GM18858 (cell line): Measurements from ENCODE around the gene ACAD11.
A peak's percentile ranks its signal among the peaks of the same experiment; 100 is the strongest.
"Not testable (repeated sequence)": the region's sequence is repeated elsewhere in the genome, so short reads cannot be mapped to it uniquely, and the experiment has no call there.

Experiments used
- ATAC-seq: cut with Tn5 transposase; IDR thresholded peaks from one replicate; pipeline ENCODE4 v1.9.1; 2021; ENCODE audit not compliant: unreplicated experiment

Gene ACAD11

DNA sequence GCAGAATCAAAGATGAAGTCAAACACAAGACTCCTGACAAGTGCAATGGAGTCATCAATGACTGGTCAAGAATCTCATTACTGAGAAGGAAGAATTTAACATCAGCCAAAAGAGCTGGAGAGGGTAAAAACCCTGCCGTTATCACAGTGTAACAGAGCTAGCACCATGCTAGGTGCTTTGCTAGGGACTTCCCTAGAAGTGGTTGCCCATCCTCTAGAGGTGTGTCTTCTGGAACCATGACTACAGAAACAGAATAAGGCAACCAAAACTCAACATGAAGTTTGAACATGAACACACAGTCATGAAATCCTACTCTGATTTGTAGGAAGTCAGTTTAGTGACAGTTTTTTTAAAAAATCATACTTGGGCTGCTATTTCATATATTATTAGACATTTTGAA, 9.5 kb downstream of the ACAD11 start:
- ATAC-seq: no peak

- no peak for ATAC-seq
These were observed 14.6 kb downstream of the ACAD11 start for GRCh38 chr3:132645058-132645457.

GRCh38 chr3:132643366-132643765, 16.2 kb downstream of the ACAD11 start:
- no peak for ATAC-seq

DNA sequence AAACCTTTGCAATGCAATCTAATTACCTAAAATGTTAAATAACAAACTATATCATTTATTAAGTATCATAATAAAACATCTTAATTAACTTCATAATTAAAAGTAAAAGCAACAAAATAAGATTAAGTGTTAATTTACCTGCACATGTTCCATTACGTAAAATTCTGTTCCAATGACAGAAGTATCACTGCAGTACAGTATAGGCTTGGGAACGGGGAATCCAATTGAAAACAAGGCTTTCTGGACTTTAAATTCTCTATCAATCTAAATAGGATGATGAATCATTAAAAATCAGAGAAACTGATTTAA, 17.1 kb downstream of the ACAD11 start:
- no peak for ATAC-seq

DNA sequence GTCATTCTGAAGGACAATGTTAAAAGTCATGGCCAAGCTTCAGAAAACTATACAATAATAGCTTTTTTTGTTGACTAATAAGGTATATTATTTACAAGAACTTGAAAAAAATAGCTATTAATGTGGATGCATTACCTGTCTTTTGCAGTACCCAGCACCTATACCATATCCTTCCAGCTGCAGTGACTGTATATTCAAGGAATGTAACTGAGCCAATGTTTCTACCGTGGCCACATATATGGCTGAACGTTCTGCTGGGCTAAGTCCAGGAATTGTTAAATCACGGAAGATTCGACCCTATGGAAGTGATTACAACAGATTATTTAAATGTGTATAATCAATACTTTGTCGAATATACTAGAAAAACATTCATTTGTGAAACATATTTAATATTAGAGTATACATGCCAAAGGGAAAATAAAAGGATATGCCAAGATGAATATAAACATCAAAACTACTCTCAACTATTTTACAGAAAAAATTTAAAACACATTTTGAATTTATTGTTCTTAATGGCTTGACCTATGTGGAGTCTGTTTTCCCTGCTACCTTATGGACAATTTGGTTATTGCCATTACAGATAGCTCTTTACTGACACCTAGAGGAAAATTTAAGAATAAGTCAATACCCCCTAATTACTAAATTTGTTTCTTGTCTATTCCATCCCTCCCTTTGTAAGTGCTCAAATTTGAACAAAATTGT, 17.6 kb downstream of the ACAD11 start:
- ATAC-seq: no peak

GRCh38 chr3:132641427-132641826, 18.2 kb downstream of the ACAD11 start:
- ATAC-seq: not testable (repeated sequence)

- no peak for ATAC-seq
These were observed 20.9 kb downstream of the ACAD11 start for GRCh38 chr3:132638706-132639105.

DNA sequence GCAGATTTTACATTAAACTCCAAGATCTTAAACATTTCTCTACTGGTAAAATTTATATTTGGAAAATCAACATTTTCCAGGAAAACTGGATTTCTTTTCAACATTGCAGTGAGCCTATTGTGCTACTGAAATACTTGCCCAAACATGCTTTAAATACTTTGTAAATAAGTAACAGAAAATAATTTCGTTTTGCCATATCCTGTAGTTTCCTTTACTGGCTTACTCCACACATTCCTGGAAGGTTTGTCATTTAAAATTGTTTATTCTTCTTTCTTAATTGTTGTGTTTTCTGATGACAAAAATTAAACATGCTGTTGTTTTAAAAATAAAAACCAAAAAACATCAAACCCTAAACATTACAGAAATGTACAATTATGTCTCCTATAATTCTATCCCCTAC, 22.0 kb downstream of the ACAD11 start:
- no peak for ATAC-seq

DNA sequence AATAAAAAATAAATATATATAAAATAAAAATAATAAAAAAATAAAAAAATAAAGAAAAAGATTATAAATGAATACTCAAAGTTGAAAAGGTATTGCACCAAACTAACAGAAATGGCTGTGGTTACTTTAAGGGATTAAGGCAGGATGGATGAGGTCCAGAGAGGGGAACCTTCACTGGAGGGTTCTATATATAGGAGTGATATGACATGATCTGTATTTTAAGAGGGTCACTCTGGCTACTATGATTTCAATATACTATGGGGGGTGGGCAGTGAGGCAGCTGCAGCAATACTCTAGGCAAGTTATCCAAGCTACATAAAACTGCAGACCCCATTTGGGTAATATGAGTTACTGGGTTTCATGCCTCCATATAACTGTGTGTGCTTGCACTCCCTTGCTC, 24.6 kb downstream of the ACAD11 start:
- no peak for ATAC-seq

DNA sequence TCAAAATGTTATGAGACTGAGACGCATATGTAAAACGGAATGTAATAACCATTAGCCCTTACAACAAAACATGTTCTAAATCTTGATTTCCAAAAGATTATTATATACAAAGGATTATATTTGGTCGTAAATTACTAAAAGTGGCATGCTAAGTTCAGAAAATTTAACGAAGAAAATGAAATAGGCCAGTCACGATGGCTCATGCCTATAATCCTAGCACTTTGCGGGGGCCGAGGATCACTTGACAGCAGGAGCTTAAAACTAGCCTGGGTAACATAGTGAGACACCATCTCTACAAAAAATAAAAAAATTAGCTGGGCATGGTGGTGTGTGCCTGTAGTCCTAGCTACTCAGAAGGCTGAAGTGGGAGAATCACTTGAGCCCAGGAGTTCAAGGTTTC, 29.0 kb downstream of the ACAD11 start:
- no peak for ATAC-seq

- no peak for ATAC-seq
These were observed 29.7 kb downstream of the ACAD11 start for GRCh38 chr3:132629928-132630327.

- no peak for ATAC-seq
These were observed 31.5 kb downstream of the ACAD11 start for GRCh38 chr3:132628157-132628556.

DNA sequence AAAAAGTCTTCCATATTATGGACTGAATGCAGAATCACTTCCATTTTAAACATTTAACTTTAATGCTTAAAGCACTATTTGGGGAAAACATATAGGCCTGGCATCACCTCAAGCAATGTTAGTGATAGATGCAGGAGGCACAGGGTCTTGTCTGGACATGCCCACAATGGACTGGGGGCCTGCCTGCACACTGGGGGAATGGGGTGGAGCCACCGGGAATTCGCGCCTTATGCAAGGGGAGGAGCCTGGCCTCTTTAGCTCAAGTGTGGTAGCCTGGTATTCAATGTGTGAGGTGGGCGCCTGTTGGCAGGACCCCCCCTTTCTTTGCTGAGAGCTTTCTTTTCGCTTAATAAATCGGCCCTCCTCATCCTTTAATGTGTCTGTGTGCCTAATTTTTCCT, 32.7 kb downstream of the ACAD11 start:
- ATAC-seq: no peak

- peak; percentile 89 for ATAC-seq
These were observed 34.0 kb downstream of the ACAD11 start for GRCh38 chr3:132625613-132626012.

- ATAC-seq: no peak
These were observed 34.8 kb downstream of the ACAD11 start for GRCh38 chr3:132624790-132625189.

DNA sequence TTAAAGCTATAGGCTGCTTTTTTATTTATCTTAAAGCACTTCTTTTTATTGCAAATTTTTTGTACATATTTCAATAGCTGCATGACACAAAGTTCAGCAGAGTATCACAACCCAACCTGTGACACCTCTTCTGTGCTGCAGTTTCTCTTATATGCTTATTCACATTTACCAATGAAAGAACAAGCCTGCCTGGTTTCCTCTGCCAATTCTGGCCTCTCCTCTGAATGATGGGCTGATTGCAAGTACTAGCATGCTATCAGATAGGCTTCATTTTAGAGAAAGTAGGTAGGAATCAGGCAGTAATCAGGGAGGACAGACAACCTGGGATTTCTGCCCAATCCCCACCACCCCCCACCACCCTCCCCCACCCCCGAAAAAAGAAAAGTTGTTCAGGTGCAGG, 36.0 kb downstream of the ACAD11 start:
- no peak for ATAC-seq

GRCh38 chr3:132622761-132623160, 36.8 kb downstream of the ACAD11 start:
- no peak for ATAC-seq

DNA sequence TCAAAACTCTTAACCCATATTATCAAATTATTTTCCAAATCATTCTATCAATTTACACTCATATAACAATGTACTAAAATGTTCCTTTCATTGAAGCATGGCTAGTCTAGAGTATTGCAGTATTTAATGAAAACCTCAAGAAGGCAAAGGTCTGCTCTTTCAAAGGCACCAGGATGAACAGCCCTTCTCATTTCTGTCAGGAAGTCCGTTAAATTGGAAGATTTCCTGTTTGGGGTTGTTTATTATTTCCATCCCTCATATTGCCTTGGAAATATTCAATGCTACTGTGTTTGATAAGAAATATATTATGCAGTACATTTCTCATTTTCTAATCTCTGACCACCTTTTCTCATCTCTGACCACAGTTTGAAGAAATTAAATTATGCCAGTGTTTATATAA, 37.5 kb downstream of the ACAD11 start:
- ATAC-seq: no peak

- ATAC-seq: no peak
These were observed 42.8 kb downstream of the ACAD11 start for GRCh38 chr3:132616780-132617179.

- ATAC-seq: no peak
These were observed 43.7 kb downstream of the ACAD11 start for GRCh38 chr3:132615881-132616280.

DNA sequence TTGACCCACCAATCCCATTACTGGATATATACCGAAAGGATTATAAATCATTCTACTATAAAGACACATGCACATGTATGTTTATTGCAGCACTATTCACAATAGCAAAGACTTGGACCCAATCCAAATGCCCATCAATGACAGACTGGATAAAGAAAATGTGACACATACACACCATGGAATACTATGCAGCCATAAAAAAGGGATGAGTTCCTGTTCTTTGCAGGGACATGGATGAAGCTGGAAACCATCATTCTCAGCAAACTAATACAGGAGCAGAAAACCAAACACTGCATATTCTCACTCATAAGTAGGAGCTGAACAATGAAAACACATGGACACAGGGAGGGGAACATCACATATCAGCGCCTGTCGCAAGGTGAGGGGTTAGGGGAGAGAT, 44.3 kb downstream of the ACAD11 start:
- not testable (repeated sequence) for ATAC-seq

- ATAC-seq: not testable (repeated sequence)
These were observed 53.0 kb downstream of the ACAD11 start for GRCh38 chr3:132606620-132607019.

GRCh38 chr3:132606085-132606484, 53.5 kb downstream of the ACAD11 start:
- no peak for ATAC-seq
